ENCODE measurements around the gene TSC2.
"Not testable (repeated sequence)": the region's sequence is repeated elsewhere in the genome, so short reads cannot be mapped to it uniquely, and the experiment has no call there.

DNA sequence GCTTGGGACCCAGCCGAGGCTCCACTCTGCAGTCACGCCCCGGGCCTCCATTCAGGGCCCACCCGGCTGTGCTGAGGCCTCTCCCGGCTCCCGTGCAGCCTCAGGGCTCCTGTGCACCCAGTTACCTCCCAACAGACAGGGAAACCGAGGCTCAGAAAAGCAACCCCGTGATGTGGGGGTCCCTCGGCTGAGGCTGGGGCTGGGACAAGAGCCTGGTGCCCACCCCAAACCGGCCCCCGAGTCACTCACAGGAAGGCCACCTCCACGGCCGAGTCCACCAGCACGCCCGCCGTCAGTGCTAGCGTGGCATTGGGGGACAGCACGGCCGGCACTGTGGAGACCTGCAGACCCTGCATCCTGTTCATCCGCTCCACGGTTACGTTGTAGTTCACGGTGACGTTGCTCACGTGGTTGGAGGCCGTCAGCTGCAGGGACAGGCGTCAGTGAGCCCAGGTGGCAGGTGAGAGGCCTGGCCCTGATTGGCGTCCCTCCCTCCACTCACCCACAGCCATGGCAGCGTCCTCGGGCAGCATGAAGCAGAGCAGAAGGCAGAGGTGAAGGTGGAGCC lies 64.8 kb downstream of the TSC2 start:
- not testable (repeated sequence) for TF ChIP-seq EZH2 (IDR thresholded peaks at IDR 0.05; ENCODE audit: insufficient read depth, poor library complexity, severe bottlenecking); EZH2phosphoT487 (IDR thresholded peaks at IDR 0.05; ENCODE audit: insufficient read depth, low read depth)
